MCF 10A (cell line): ENCODE measurements around the gene SPRYD4. TPM values are rescaled to one million over a fixed set of nuclear protein-coding genes. Genes with fewer than 3 reads are reported as not detected.
A peak's percentile ranks its signal among the peaks of the same experiment; 100 is the strongest.

Experiments
- BruUV-seq: library from RNA; stranded (reverse); fragments of 400-500 nt; replicated peaks from 2 replicates; lab custom pipeline; 2021; lab: Mats Ljungman, UMichigan
- CTCF ChIA-PET: fragments of 300-600 bp; sonication (Branson Sonifier 250); formaldehyde crosslinking; extraction: SDS; loops from one replicate; lab custom pipeline; 2021; ENCODE audit warnings: antibody characterized with exemption, inconsistent platforms; lab: Yijun Ruan, JAX
- POLR2A ChIA-PET: fragments of 300-600, 350-650 bp; sonication (Branson Sonifier 250); formaldehyde crosslinking; extraction: SDS; loops from one replicate; lab custom pipeline; 2020; ENCODE audit warnings: antibody characterized with exemption, inconsistent platforms; lab: Yijun Ruan, JAX
- DNase-seq: peaks from one replicate; pipeline ENCODE4 v3.0.0-alpha.2; 2018; ENCODE audit not compliant: unreplicated experiment
- H3K27ac Mint-ChIP-seq: one replicate; pipeline ENCODE4 v1.8.0; 2022; ENCODE audit warnings: mild to moderate bottlenecking, low read depth, mixed read lengths; ENCODE audit not compliant: unreplicated experiment
- H3K27me3 Mint-ChIP-seq: one replicate; pipeline ENCODE4 v1.8.0; 2022; ENCODE audit warnings: mixed read lengths; ENCODE audit not compliant: insufficient read depth, unreplicated experiment
- H3K36me3 Mint-ChIP-seq: one replicate; pipeline ENCODE4 v1.8.0; 2022; ENCODE audit warnings: mild to moderate bottlenecking, moderate library complexity, mixed read lengths; ENCODE audit not compliant: insufficient read depth, unreplicated experiment
- H3K4me1 Mint-ChIP-seq: one replicate; pipeline ENCODE4 v1.8.0; 2022; ENCODE audit warnings: mixed read lengths; ENCODE audit not compliant: insufficient read depth, unreplicated experiment
- H3K4me3 Mint-ChIP-seq: one replicate; pipeline ENCODE4 v1.8.0; 2022; ENCODE audit warnings: mild to moderate bottlenecking, moderate library complexity, mixed read lengths; ENCODE audit not compliant: unreplicated experiment
- H3K9me3 Mint-ChIP-seq: one replicate; pipeline ENCODE4 v1.8.0; 2022; ENCODE audit warnings: mixed read lengths; ENCODE audit not compliant: unreplicated experiment
- intact Hi-C: fragments of 100-400 bp; cut with micrococcal nuclease; formaldehyde crosslinking; loops from 2 replicates; pipeline ENCODE4 v1.14.1; 2022
- total RNA-seq: library from RNA; stranded (reverse); gene quantifications from 2 replicates; pipeline ENCODE4 v1.2.3, GENCODE V29; 2022
- TF ChIP-seq, protein P1 (sequence below): fragments of 200-600 bp; IDR thresholded peaks from one replicate; pipeline ENCODE4 v1.8.0; 2022; ENCODE audit warnings: antibody characterized with exemption, mild to moderate bottlenecking; ENCODE audit not compliant: unreplicated experiment

SPRYD4 gene
- total RNA-seq, 1 experiment from 2014 or later = 3.9 TPM

DNA sequence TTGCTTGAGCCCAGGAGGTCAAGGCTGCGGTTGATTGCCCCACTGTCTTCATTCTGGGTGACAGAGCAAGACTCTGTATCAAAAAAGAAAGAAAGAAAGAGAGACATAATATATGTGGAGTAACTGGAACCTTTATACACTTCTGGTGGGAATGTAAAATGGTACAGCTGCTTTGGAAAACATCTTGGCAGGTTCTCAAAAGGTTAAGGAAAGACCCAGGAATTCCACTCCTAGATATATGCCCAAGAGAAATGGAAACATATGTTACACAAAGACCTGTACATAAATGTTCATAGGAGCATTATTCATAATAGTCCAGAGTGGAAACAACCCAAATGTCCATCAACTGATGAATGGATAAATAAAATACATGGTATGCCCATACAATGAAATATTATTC is 60.5 kb downstream of the SPRYD4 start:
- Mint-ChIP-seq H3K4me1 (peaks cover 49% of the 10 kb centered on the region), H3K27ac (peak overlapping the region; percentile 96), H3K27me3 (no peaks in the 10 kb centered on the region), H3K9me3 (no peaks in the 10 kb centered on the region), H3K36me3 (peaks cover under 1% of the 10 kb centered on the region), H3K4me3 (no peak overlapping the region)
- ChIA-PET POLR2A (interaction anchor here (0.6 to 1.6 kb wide), 8 partner anchors 8 to 178 kb away, joined by 3 to 7 read pairs (median 4); partner anchors contain the start of gene RBMS2), CTCF (interaction anchor here (0.7 to 1.0 kb wide), 3 partner anchors 11 to 65 kb away, joined by 3 read pairs; no protein-coding TSS in a partner anchor)
- DNase-seq = no peak
- TF ChIP-seq, protein P1, sequence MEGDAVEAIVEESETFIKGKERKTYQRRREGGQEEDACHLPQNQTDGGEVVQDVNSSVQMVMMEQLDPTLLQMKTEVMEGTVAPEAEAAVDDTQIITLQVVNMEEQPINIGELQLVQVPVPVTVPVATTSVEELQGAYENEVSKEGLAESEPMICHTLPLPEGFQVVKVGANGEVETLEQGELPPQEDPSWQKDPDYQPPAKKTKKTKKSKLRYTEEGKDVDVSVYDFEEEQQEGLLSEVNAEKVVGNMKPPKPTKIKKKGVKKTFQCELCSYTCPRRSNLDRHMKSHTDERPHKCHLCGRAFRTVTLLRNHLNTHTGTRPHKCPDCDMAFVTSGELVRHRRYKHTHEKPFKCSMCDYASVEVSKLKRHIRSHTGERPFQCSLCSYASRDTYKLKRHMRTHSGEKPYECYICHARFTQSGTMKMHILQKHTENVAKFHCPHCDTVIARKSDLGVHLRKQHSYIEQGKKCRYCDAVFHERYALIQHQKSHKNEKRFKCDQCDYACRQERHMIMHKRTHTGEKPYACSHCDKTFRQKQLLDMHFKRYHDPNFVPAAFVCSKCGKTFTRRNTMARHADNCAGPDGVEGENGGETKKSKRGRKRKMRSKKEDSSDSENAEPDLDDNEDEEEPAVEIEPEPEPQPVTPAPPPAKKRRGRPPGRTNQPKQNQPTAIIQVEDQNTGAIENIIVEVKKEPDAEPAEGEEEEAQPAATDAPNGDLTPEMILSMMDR = no peak
- intact Hi-C loops = no loop called here
- BruUV-seq = no TSS peak

Other genes with a start within 250 kb of the SPRYD4 start
- 92.1 and 108 TPM in 2 replicates for gene RNF41, start 246.7 kb upstream of the SPRYD4 start, total RNA-seq
- 53.3 and 56.2 TPM in 2 replicates for gene NABP2, start 244.2 kb upstream of the SPRYD4 start, total RNA-seq
- not detected in 2 replicates for gene SLC39A5, start 238.5 kb upstream of the SPRYD4 start, total RNA-seq
- gene ANKRD52, start 210.2 kb upstream of the SPRYD4 start, total RNA-seq = 46.3 and 73.8 TPM in 2 replicates
- gene COQ10A, start 201.6 kb upstream of the SPRYD4 start, total RNA-seq = 3.6 and 3.8 TPM in 2 replicates
- 213 and 257 TPM in 2 replicates for gene CS, start 168.2 kb upstream of the SPRYD4 start, total RNA-seq
- gene CNPY2, start 152.6 kb upstream of the SPRYD4 start, total RNA-seq = 169 and 210 TPM in 2 replicates
- gene PAN2, start 134.6 kb upstream of the SPRYD4 start, total RNA-seq = 72.9 and 80.1 TPM in 2 replicates
- gene IL23A, start 129.7 kb upstream of the SPRYD4 start, total RNA-seq = 0.61 and 1.7 TPM in 2 replicates
- 61.2 and 101 TPM in 2 replicates for gene STAT2, start 108.5 kb upstream of the SPRYD4 start, total RNA-seq
- gene APOF, start 105.7 kb upstream of the SPRYD4 start, total RNA-seq = not detected in 2 replicates
- 10.1 and 14.0 TPM in 2 replicates for gene TIMELESS, start 19.2 kb upstream of the SPRYD4 start, total RNA-seq
- not detected in 2 replicates for gene MIP, start 13.9 kb upstream of the SPRYD4 start, total RNA-seq
- gene GLS2, start 19.6 kb downstream of the SPRYD4 start, total RNA-seq = 3.9 and 4.8 TPM in 2 replicates
- 34.9 and 62.7 TPM in 2 replicates for gene RBMS2, start 53.2 kb downstream of the SPRYD4 start, total RNA-seq
- gene BAZ2A, start 161.7 kb downstream of the SPRYD4 start, total RNA-seq = 87.3 and 101 TPM in 2 replicates
- gene ATP5F1B, start 177.4 kb downstream of the SPRYD4 start, total RNA-seq = 719 and 909 TPM in 2 replicates
- 212 and 228 TPM in 2 replicates for gene PTGES3, start 219.7 kb downstream of the SPRYD4 start, total RNA-seq